ENCODE results near the gene PIGV.
"Not testable (repeated sequence)": the region's sequence is repeated elsewhere in the genome, so short reads cannot be mapped to it uniquely, and the experiment has no call there.

PIGV gene

DNA sequence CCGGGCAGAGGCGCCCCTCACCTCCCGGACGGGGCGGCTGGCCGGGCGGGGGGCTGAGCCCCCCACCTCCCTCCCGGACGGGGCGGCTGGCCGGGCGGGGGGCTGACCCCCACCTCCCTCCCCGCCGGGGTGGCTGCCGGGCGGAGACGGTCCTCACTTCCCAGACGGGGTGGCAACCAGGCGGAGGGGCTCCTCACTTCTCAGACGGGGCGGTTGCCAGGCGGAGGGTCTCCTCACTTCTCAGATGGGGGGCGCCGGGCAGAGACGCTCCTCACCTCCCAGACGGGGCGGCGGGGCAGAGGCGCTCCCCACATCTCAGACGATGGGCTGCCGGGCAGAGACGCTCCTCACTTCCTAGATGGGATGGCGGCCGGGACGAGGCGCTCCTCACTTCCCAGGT is 16.2 kb downstream of the PIGV start:
- H3K9me3 ChIP-seq (ENCODE audit: control insufficient read depth, insufficient read depth, low read depth, low read length); H3K4me1 ChIP-seq (ENCODE audit: control insufficient read depth, insufficient read depth, low read length); H3K27ac ChIP-seq (ENCODE audit: extremely low read depth, low read depth, low read length); CTCF ChIA-PET; H3K4me3 ChIP-seq (ENCODE audit: low read depth, low read length); H3K36me3 ChIP-seq (ENCODE audit: control insufficient read depth in 2 of 2, insufficient read depth in 1 of 2, low read length in 2 of 2); POLR2A ChIA-PET: not testable (repeated sequence)

DNA sequence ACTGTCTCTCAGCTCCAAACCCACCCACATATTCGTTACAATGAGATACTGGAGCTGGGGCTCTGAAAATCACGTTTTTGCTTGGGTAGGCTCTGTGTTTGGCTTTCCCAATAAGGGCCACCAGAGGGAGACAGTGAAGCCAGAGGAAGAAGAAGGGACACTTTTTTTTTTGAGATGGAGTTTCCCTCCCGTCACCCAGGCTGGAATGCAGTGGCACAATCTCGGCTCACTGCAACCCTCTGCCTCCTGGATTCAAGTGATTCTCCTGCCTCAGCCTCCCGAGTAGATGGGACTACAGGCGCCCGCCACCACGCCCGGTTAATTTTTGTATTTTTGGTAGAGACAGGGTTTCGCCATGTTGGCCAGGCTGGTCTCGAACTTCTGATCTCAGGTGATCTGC is 22.4 kb downstream of the PIGV start:
- H3K4me3 ChIP-seq (ENCODE audit: low read depth, low read length); H3K9me3 ChIP-seq (ENCODE audit: control insufficient read depth, insufficient read depth, low read depth, low read length); H3K27ac ChIP-seq (ENCODE audit: extremely low read depth, low read depth, low read length); H3K4me1 ChIP-seq (ENCODE audit: control insufficient read depth, insufficient read depth, low read length); H3K36me3 ChIP-seq (ENCODE audit: control insufficient read depth in 2 of 2, insufficient read depth in 1 of 2, low read length in 2 of 2): not testable (repeated sequence)
- CTCF ChIA-PET, result interaction anchor here (0.6 to 4.7 kb wide), 23 partner anchors 11 to 1142 kb away, joined by 3 to 54 read pairs (median 3); partner anchors contain the start of genes TRNP1 and ZDHHC18
- POLR2A ChIA-PET, result interaction anchor here (1.7 kb wide), 1 partner anchor 55 kb away, joined by 4 read pairs; no protein-coding TSS in a partner anchor
- peak; percentile 49; the same call in 1 of the 2 replicates for TF ChIP-seq ZNF600 (tag by site-specific recombination; IDR thresholded peaks at IDR 0.05)
- peak; percentile 70 for TF ChIP-seq ZNF664 (tag by site-specific recombination; IDR thresholded peaks at IDR 0.05)
- TF ChIP-seq ZBTB48 (tag by site-specific recombination; IDR thresholded peaks at IDR 0.05), result 0 out of 2 replicates have a peak, but pooled peaks have one; percentile 18
- TF ChIP-seq ZNF366 (tag by site-specific recombination; conservative IDR thresholded peaks at IDR 0.05), result peak; percentile 46
- 0 out of 2 replicates have a peak, but pooled peaks have one; percentile 33 for TF ChIP-seq ZNF660 (tag by site-specific recombination; IDR thresholded peaks at IDR 0.05)
- TF ChIP-seq, protein P1, sequence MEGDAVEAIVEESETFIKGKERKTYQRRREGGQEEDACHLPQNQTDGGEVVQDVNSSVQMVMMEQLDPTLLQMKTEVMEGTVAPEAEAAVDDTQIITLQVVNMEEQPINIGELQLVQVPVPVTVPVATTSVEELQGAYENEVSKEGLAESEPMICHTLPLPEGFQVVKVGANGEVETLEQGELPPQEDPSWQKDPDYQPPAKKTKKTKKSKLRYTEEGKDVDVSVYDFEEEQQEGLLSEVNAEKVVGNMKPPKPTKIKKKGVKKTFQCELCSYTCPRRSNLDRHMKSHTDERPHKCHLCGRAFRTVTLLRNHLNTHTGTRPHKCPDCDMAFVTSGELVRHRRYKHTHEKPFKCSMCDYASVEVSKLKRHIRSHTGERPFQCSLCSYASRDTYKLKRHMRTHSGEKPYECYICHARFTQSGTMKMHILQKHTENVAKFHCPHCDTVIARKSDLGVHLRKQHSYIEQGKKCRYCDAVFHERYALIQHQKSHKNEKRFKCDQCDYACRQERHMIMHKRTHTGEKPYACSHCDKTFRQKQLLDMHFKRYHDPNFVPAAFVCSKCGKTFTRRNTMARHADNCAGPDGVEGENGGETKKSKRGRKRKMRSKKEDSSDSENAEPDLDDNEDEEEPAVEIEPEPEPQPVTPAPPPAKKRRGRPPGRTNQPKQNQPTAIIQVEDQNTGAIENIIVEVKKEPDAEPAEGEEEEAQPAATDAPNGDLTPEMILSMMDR (tag by site-specific recombination; IDR thresholded peaks at IDR 0.05), result peak; percentile 72
- TF ChIP-seq, protein P2, sequence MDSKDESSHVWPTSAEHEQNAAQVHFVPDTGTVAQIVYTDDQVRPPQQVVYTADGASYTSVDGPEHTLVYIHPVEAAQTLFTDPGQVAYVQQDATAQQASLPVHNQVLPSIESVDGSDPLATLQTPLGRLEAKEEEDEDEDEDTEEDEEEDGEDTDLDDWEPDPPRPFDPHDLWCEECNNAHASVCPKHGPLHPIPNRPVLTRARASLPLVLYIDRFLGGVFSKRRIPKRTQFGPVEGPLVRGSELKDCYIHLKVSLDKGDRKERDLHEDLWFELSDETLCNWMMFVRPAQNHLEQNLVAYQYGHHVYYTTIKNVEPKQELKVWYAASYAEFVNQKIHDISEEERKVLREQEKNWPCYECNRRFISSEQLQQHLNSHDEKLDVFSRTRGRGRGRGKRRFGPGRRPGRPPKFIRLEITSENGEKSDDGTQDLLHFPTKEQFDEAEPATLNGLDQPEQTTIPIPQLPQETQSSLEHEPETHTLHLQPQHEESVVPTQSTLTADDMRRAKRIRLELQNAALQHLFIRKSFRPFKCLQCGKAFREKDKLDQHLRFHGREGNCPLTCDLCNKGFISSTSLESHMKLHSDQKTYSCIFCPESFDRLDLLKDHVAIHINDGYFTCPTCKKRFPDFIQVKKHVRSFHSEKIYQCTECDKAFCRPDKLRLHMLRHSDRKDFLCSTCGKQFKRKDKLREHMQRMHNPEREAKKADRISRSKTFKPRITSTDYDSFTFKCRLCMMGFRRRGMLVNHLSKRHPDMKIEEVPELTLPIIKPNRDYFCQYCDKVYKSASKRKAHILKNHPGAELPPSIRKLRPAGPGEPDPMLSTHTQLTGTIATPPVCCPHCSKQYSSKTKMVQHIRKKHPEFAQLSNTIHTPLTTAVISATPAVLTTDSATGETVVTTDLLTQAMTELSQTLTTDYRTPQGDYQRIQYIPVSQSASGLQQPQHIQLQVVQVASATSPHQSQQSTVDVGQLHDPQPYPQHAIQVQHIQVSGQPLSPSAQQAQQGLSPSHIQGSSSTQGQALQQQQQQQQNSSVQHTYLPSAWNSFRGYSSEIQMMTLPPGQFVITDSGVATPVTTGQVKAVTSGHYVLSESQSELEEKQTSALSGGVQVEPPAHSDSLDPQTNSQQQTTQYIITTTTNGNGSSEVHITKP (tag by site-specific recombination; IDR thresholded peaks at IDR 0.05), result peak; percentile 76
- peak; percentile 31; the same call in 1 of the 2 replicates for TF ChIP-seq ZFHX2 (tag by site-specific recombination; conservative IDR thresholded peaks at IDR 0.05)
- TF ChIP-seq, protein P3, sequence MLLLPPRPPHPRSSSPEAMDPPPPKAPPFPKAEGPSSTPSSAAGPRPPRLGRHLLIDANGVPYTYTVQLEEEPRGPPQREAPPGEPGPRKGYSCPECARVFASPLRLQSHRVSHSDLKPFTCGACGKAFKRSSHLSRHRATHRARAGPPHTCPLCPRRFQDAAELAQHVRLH (tag by site-specific recombination; IDR thresholded peaks at IDR 0.05), result peak; percentile 57
- TF ChIP-seq, protein P4, sequence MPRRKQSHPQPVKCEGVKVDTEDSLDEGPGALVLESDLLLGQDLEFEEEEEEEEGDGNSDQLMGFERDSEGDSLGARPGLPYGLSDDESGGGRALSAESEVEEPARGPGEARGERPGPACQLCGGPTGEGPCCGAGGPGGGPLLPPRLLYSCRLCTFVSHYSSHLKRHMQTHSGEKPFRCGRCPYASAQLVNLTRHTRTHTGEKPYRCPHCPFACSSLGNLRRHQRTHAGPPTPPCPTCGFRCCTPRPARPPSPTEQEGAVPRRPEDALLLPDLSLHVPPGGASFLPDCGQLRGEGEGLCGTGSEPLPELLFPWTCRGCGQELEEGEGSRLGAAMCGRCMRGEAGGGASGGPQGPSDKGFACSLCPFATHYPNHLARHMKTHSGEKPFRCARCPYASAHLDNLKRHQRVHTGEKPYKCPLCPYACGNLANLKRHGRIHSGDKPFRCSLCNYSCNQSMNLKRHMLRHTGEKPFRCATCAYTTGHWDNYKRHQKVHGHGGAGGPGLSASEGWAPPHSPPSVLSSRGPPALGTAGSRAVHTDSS (tag by site-specific recombination; IDR thresholded peaks at IDR 0.05), result peak; percentile 73
- TF ChIP-seq ZNF654 (tag by site-specific recombination; IDR thresholded peaks at IDR 0.05; ENCODE audit: low read depth), result peak; percentile 46
- TF ChIP-seq, protein P5, sequence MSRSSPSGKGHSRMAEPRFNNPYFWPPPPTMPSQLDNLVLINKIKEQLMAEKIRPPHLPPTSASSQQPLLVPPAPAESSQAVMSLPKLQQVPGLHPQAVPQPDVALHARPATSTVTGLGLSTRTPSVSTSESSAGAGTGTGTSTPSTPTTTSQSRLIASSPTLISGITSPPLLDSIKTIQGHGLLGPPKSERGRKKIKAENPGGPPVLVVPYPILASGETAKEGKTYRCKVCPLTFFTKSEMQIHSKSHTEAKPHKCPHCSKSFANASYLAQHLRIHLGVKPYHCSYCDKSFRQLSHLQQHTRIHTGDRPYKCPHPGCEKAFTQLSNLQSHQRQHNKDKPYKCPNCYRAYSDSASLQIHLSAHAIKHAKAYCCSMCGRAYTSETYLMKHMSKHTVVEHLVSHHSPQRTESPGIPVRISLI (tag by site-specific recombination; IDR thresholded peaks at IDR 0.05), result peak; percentile 94

DNA sequence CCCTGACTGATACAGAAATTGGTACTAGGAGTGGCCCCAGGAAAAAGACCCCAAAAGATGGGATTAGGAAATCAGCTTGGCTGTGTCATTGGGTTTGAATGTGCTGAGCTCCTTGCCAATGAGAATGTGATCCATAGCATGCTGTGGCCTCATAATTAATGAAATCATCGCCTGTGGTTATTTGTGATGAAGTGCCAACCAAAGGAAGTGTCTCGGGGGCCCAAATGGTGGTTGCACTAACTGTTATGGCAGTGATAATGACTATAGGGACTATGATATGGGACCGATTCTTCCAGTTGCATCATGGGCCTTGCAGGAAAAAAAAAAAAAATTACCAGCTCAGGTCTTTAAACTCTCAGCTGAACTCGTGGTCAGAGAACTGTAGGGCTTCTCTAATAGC is 23.3 kb downstream of the PIGV start:
- CTCF ChIA-PET, result interaction anchor here (0.6 to 4.7 kb wide), 13 partner anchors 10 to 969 kb away, joined by 3 to 54 read pairs (median 7); no protein-coding TSS in a partner anchor
- no peak overlapping the region for H3K27ac ChIP-seq (ENCODE audit: extremely low read depth, low read depth, low read length)
- H3K4me3 ChIP-seq (ENCODE audit: low read depth, low read length), result no peak overlapping the region
- H3K4me1 ChIP-seq (ENCODE audit: control insufficient read depth, insufficient read depth, low read length), result no peaks in the 10 kb centered on the region
- POLR2A ChIA-PET, result interaction anchor here (0.7 to 1.7 kb wide), 2 partner anchors 54 to 183 kb away, joined by 3 to 4 read pairs; no protein-coding TSS in a partner anchor
- H3K36me3 ChIP-seq (ENCODE audit: control insufficient read depth in 2 of 2, insufficient read depth in 1 of 2, low read length in 2 of 2), result no peaks in the 10 kb centered on the region
- TF ChIP-seq, protein P6, sequence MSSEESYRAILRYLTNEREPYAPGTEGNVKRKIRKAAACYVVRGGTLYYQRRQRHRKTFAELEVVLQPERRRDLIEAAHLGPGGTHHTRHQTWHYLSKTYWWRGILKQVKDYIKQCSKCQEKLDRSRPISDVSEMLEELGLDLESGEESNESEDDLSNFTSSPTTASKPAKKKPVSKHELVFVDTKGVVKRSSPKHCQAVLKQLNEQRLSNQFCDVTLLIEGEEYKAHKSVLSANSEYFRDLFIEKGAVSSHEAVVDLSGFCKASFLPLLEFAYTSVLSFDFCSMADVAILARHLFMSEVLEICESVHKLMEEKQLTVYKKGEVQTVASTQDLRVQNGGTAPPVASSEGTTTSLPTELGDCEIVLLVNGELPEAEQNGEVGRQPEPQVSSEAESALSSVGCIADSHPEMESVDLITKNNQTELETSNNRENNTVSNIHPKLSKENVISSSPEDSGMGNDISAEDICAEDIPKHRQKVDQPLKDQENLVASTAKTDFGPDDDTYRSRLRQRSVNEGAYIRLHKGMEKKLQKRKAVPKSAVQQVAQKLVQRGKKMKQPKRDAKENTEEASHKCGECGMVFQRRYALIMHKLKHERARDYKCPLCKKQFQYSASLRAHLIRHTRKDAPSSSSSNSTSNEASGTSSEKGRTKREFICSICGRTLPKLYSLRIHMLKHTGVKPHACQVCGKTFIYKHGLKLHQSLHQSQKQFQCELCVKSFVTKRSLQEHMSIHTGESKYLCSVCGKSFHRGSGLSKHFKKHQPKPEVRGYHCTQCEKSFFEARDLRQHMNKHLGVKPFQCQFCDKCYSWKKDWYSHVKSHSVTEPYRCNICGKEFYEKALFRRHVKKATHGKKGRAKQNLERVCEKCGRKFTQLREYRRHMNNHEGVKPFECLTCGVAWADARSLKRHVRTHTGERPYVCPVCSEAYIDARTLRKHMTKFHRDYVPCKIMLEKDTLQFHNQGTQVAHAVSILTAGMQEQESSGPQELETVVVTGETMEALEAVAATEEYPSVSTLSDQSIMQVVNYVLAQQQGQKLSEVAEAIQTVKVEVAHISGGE (tag by site-specific recombination; conservative IDR thresholded peaks at IDR 0.05; ENCODE audit: low read depth), result peak; percentile 40; the same call in 1 of the 2 replicates
- TF ChIP-seq WT1 (tag by site-specific recombination; IDR thresholded peaks at IDR 0.05), result no peak
- no peaks in the 10 kb centered on the region for H3K9me3 ChIP-seq (ENCODE audit: control insufficient read depth, insufficient read depth, low read depth, low read length)
